Measurements from ENCODE around the gene PDGFB. TPM values are rescaled to one million over a fixed set of nuclear protein-coding genes. Genes with fewer than 3 reads are reported as not detected.

The PDGFB gene
- total RNA-seq, 1 experiment from 2014 or later, result 9.2 TPM

DNA sequence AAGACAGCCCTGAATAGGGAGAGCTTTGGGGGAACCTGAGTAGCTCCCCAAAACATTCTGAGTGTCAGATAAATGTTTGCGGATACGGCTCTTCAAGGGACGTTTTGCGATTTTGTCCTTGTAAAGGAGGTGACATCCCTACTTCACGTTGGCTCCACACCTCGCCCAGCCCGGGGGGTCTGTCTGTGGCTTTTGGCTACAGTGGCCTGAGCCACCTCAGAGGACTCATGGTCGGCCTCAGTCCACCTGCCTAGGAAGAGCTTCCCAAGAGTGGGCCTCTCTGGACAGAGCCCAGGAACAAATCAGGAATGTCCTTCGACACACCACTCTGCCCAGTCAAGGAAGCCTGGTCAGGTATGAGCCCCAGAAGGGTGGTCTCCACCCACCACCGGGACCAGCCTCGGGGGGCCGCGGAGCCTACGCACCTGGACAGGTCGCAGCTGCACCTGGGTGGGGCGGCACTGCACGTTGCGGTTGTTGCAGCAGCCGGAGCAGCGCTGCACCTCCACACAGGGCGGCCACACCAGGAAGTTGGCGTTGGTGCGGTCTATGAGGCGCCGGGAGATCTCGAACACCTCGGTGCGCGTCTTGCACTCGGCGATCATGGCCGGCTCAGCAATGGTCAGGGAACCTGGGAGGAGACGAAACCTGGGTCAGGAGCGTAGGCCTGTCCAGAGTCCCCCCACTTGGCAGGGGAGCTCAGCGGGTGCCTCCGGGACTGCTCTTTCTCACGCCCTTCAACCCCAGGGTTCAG lies 13.4 kb downstream of the PDGFB start:
- POLR2A ChIA-PET, result interaction anchor here (0.9 to 2.1 kb wide), 9 partner anchors 12 to 289 kb away, joined by 3 to 27 read pairs (median 5); partner anchors contain the start of genes ATF4 and PDGFB

More for the DNA sequence above, 13.4 kb downstream of the PDGFB start:
- peaks cover 30% of the 10 kb centered on the region for H3K27me3 Mint-ChIP-seq (ENCODE audit: low read depth)
- peaks cover 62% of the 10 kb centered on the region for H3K4me1 Mint-ChIP-seq
- H3K9me3 Mint-ChIP-seq, result no peaks in the 10 kb centered on the region
- no peak overlapping the region for H3K4me3 Mint-ChIP-seq
- ATAC-seq (no peak), DNase-seq (ENCODE audit: low spot score) (no peak)
- no peak for TF ChIP-seq JUN (CRISPR knock-in tag; IDR thresholded peaks at IDR 0.05)
- TF ChIP-seq, protein P1, sequence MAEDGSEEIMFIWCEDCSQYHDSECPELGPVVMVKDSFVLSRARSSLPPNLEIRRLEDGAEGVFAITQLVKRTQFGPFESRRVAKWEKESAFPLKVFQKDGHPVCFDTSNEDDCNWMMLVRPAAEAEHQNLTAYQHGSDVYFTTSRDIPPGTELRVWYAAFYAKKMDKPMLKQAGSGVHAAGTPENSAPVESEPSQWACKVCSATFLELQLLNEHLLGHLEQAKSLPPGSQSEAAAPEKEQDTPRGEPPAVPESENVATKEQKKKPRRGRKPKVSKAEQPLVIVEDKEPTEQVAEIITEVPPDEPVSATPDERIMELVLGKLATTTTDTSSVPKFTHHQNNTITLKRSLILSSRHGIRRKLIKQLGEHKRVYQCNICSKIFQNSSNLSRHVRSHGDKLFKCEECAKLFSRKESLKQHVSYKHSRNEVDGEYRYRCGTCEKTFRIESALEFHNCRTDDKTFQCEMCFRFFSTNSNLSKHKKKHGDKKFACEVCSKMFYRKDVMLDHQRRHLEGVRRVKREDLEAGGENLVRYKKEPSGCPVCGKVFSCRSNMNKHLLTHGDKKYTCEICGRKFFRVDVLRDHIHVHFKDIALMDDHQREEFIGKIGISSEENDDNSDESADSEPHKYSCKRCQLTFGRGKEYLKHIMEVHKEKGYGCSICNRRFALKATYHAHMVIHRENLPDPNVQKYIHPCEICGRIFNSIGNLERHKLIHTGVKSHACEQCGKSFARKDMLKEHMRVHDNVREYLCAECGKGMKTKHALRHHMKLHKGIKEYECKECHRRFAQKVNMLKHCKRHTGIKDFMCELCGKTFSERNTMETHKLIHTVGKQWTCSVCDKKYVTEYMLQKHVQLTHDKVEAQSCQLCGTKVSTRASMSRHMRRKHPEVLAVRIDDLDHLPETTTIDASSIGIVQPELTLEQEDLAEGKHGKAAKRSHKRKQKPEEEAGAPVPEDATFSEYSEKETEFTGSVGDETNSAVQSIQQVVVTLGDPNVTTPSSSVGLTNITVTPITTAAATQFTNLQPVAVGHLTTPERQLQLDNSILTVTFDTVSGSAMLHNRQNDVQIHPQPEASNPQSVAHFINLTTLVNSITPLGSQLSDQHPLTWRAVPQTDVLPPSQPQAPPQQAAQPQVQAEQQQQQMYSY (CRISPR knock-in tag; IDR thresholded peaks at IDR 0.05), result no peak
- no peak for TF ChIP-seq ZBTB21 (CRISPR knock-in tag; IDR thresholded peaks at IDR 0.05; ENCODE audit: borderline replicate concordance)
- TF ChIP-seq SP1 (CRISPR knock-in tag; conservative IDR thresholded peaks at IDR 0.05), result no peak
- TF ChIP-seq AFF4 (CRISPR knock-in tag; IDR thresholded peaks at IDR 0.05; ENCODE audit: borderline replicate concordance), result no peak
- no peak for TF ChIP-seq GTF2I (CRISPR knock-in tag; conservative IDR thresholded peaks at IDR 0.05)
- TF ChIP-seq NR1H2 (CRISPR knock-in tag; IDR thresholded peaks at IDR 0.05), result no peak
- TF ChIP-seq, protein P2, sequence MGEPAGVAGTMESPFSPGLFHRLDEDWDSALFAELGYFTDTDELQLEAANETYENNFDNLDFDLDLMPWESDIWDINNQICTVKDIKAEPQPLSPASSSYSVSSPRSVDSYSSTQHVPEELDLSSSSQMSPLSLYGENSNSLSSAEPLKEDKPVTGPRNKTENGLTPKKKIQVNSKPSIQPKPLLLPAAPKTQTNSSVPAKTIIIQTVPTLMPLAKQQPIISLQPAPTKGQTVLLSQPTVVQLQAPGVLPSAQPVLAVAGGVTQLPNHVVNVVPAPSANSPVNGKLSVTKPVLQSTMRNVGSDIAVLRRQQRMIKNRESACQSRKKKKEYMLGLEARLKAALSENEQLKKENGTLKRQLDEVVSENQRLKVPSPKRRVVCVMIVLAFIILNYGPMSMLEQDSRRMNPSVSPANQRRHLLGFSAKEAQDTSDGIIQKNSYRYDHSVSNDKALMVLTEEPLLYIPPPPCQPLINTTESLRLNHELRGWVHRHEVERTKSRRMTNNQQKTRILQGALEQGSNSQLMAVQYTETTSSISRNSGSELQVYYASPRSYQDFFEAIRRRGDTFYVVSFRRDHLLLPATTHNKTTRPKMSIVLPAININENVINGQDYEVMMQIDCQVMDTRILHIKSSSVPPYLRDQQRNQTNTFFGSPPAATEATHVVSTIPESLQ (CRISPR knock-in tag; IDR thresholded peaks at IDR 0.05), result no peak
- no peak for TF ChIP-seq IRF2 (CRISPR knock-in tag; IDR thresholded peaks at IDR 0.05; ENCODE audit: borderline replicate concordance, low read depth)
- no peak overlapping the region for H3K27ac Mint-ChIP-seq
- CTCF ChIA-PET, result interaction anchor here (0.8 to 5.0 kb wide), 15 partner anchors 9 to 361 kb away, joined by 3 to 43 read pairs (median 5); partner anchors contain the start of gene PDGFB
- H3K36me3 Mint-ChIP-seq, result peaks cover 14% of the 10 kb centered on the region

Measured in WTC11 (cell line).